Measurements from ENCODE around the gene CKLF. TPM values are rescaled to one million over a fixed set of nuclear protein-coding genes. Genes with fewer than 3 reads are reported as not detected.
"Not testable (repeated sequence)": the region's sequence is repeated elsewhere in the genome, so short reads cannot be mapped to it uniquely, and the experiment has no call there.

The CKLF gene
- total and polyA plus RNA-seq, 12 donors, result 19.6 to 67.9 (median 39.1) TPM

DNA sequence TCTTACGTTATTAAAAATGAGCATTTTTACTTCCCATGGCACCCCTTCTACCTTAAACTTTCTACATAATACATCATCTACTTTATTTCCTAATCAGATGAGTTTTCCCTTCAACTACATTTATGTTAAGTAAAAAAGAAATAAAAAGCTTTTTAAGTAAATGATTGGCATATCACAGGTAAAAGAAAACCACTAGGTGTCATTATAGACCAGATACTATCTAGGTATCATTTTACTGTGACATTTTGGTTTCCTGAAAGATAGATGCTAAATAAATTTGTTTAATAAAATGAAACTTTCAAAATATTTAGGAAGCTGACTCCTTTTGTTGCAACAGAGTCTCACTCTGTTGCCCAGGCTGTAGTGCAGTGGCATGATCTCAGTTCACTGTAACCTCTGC, 10.0 kb downstream of the CKLF start:
- no peak for DNase-seq
- H3K27ac ChIP-seq, result no peak overlapping the region
- 84 to 93% (median 87%) methylated on average over 1 of the region's 1 CpG for WGBS, 4 donors
- H3K36me3 ChIP-seq (replicated peaks in 1 of 2), result peaks cover 0 to 34% of the 10 kb centered on the region in 2 donors
- H3K9me3 ChIP-seq (replicated peaks in 1 of 3), result no peaks in the 10 kb centered on the region
- no peaks in the 10 kb centered on the region for H3K4me1 ChIP-seq (replicated peaks in 1 of 2)
- intact Hi-C loops (cut with DNase I), result no loop called here
- H3K27me3 ChIP-seq, result no peaks in the 10 kb centered on the region
- no peak overlapping the region for H3K4me3 ChIP-seq
- TF ChIP-seq, protein P1, sequence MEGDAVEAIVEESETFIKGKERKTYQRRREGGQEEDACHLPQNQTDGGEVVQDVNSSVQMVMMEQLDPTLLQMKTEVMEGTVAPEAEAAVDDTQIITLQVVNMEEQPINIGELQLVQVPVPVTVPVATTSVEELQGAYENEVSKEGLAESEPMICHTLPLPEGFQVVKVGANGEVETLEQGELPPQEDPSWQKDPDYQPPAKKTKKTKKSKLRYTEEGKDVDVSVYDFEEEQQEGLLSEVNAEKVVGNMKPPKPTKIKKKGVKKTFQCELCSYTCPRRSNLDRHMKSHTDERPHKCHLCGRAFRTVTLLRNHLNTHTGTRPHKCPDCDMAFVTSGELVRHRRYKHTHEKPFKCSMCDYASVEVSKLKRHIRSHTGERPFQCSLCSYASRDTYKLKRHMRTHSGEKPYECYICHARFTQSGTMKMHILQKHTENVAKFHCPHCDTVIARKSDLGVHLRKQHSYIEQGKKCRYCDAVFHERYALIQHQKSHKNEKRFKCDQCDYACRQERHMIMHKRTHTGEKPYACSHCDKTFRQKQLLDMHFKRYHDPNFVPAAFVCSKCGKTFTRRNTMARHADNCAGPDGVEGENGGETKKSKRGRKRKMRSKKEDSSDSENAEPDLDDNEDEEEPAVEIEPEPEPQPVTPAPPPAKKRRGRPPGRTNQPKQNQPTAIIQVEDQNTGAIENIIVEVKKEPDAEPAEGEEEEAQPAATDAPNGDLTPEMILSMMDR (IDR thresholded peaks at IDR 0.05), result no peak
- no peak for TF ChIP-seq POLR2A (IDR thresholded peaks at IDR 0.05)

DNA sequence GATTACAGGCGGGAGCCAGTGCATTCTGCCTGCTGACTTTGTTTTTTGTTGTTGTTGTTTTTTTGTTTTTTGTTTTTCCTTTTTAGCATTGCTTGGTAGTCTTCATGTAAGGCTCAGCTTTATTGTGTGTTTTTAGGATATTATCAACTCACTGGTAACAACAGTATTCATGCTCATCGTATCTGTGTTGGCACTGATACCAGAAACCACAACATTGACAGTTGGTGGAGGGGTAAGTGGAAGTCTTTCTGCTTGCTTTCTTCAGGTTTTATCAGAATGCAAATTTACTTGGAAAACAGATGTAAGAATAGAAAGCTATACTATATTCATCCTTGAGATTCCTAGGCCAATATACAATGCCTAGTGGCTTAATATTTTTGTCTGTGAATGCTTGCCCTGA, 10.6 kb downstream of the CKLF start:
- Histone ChIP-seq H3K4me3 (no peak overlapping the region), H3K9me3 (replicated peaks in 1 of 3) (no peaks in the 10 kb centered on the region), H3K4me1 (replicated peaks in 1 of 2) (no peaks in the 10 kb centered on the region), H3K27ac (no peak overlapping the region), H3K27me3 (no peaks in the 10 kb centered on the region), H3K36me3 (replicated peaks in 1 of 2) (peaks cover 0 to 30% of the 10 kb centered on the region in 2 donors)
- TF ChIP-seq POLR2A (IDR thresholded peaks at IDR 0.05), result no peak
- TF ChIP-seq, protein P1 (IDR thresholded peaks at IDR 0.05), result no peak
- intact Hi-C loops (cut with DNase I), result no loop called here
- DNase-seq, result no peak
- WGBS, 4 donors, result 88 to 97% (median 93%) methylated on average over 2 of the region's 2 CpGs

DNA sequence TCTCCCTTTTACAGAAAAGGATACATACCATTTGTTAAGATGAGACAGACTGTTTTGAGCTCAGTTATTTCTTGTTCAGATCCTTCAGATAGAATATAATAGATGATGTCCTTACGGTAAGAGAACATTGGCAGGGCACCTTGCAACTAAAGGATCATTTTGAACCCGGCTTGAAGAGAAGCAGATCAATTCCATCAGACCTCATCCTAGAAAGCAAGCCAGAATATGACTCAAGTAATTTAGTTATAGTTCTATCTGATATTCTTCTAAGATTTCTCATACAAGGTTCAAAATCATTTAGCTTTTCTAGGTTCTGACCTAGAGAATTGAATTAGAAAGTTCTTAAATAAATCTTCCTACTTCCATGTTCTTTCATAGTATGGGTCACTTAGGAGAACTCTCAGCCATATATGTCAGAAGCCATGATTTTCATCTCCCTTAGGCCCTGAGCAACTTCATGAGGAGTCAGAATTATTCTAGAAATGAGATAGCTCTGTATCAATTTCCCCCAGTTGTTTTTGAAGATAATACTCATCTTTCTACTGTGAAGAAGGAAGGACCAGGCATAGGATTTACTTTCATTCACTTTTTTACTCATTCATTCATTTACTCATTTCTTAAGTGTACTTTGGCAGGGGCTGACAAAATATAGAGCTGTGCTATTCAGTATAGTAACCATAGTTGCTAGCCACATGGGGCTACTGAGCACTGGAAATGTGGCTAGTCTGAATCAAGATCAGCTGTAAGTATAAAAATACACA, 11.4 kb downstream of the CKLF start:
- Histone ChIP-seq H3K27me3 (no peaks in the 10 kb centered on the region), H3K4me1 (replicated peaks in 1 of 2) (peaks cover 0 to 2% of the 10 kb centered on the region in 2 donors), H3K36me3 (replicated peaks in 1 of 2) (peaks cover 0 to 23% of the 10 kb centered on the region in 2 donors), H3K27ac (no peak overlapping the region), H3K9me3 (replicated peaks in 1 of 3) (no peaks in the 10 kb centered on the region), H3K4me3 (no peak overlapping the region)
- no peak for TF ChIP-seq POLR2A (IDR thresholded peaks at IDR 0.05)
- TF ChIP-seq, protein P1 (IDR thresholded peaks at IDR 0.05), result no peak
- WGBS, 4 donors, result 89 to 95% (median 90%) methylated on average over 2 of the region's 2 CpGs
- no peak for DNase-seq
- intact Hi-C loops (cut with DNase I), result no loop called here

DNA sequence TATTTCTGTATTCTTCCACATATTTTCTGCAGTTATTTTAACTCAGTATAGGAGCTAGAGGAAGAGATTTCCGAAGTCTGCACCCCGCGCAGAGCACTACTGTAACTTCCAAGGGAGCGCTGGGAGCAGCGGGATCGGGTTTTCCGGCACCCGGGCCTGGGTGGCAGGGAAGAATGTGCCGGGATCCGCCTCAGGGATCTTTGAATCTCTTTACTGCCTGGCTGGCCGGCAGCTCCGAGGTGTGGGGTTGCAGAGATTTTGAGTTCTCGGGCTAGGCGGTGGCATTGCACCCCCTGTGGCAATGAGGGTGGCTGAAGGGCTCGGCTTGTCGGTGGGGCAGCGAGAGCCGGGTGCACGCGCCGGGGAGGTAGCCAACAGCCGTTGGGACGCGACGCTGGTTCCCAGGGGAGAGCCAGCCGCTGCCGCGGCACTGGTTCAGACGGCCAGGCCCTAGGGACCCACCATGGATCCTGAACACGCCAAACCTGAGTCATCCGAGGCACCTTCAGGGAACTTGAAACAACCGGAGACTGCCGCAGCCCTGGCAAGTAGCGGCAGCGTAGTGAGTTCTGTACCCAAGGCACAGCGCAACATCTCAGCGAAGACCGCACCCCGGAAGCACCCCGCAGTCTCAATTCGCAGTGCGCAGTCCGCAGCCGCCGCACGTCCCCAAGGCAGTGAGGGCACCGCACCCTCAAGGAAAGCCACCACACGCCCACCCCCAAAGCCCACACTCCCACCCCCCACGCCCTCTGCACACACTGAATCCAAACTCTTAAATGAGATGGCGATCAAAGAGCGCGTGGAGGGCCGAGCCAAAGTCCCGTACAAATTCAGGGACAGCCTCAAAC, 13.9 kb downstream of the CKLF start, which contains the start of gene CMTM1:
Gene CMTM1 (plus strand): TSS at position 389 of the 851 bp plus-strand sequence. CDS start 75 bp downstream, at position 464.
- H3K36me3 ChIP-seq (replicated peaks in 1 of 2), result peaks cover 0 to 20% of the 10 kb centered on the region in 2 donors
- WGBS, 4 donors, result 94 to 97% (median 96%) methylated on average over 41 to 54 of the region's 54 CpGs
- no peak for TF ChIP-seq POLR2A (IDR thresholded peaks at IDR 0.05)

DNA sequence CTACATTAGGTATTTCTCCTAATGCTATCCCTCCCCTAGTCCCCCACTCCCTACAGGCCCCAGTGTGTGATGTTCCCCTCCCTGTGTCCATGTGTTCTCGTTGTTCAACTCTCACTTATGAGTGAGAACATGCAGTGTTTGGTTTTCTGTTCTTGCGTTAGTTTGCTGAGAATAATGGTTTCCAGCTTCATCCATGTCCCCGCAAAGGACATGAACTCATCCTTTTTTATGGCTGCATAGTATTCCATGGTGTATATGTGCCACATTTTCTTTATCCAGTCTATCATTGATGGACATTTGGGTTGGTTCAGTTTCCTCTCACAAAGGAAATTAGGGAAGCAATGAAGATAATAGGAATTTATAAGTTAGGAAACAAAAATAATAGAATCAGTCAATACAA, 14.9 kb downstream of the CKLF start:
- H3K27ac ChIP-seq; intact Hi-C loops (cut with DNase I); H3K4me3 ChIP-seq; DNase-seq; H3K27me3 ChIP-seq; H3K9me3 ChIP-seq (replicated peaks in 1 of 3): not testable (repeated sequence)
- 93 to 100% (median 95%) methylated on average over 3 of the region's 3 CpGs for WGBS, 4 donors
- H3K4me1 ChIP-seq (replicated peaks in 1 of 2), result peaks cover 0 to 12% of the 10 kb centered on the region in 2 donors
- H3K36me3 ChIP-seq (replicated peaks in 1 of 2), result peaks cover 0 to 20% of the 10 kb centered on the region in 2 donors

More for the DNA sequence above, 13.9 kb downstream of the CKLF start, which contains the start of gene CMTM1:
- Histone ChIP-seq H3K27me3 (no peaks in the 10 kb centered on the region), H3K27ac (no peak within 1 kb of the TSS), H3K4me1 (replicated peaks in 1 of 2) (peaks cover 0 to 12% of the 10 kb centered on the region in 2 donors), H3K4me3 (no peak within 1 kb of the TSS), H3K9me3 (replicated peaks in 1 of 3) (no peaks in the 10 kb centered on the region)
- no peak for DNase-seq
- intact Hi-C loops (cut with DNase I), result no loop called here

Data from adrenal gland (tissue), 12 donors.